IMR-90 (cell line): Measurements from ENCODE around the gene FNIP1. TPM values are rescaled to one million over a fixed set of nuclear protein-coding genes. Genes with fewer than 3 reads are reported as not detected.

Source experiments
- BHLHE40 ChIP-seq: fragments of 150-350 bp; IDR thresholded peaks from 2 replicates; pipeline ENCODE4 v1.6.1; 2016; ENCODE audit warnings: mild to moderate bottlenecking, low read depth, low read length
- FOS ChIP-seq: fragments of 150-350 bp; IDR thresholded peaks from 2 replicates; pipeline ENCODE4 v1.6.1; 2016; ENCODE audit warnings: low read depth, low read length
- MAFK ChIP-seq: IDR thresholded peaks from 2 replicates; pipeline ENCODE4 v1.6.1; 2012; ENCODE audit warnings: low read depth, low read length, improper control_type of control experiment
- MXI1 ChIP-seq: IDR thresholded peaks from 2 replicates; pipeline ENCODE4 v1.6.1; 2012; ENCODE audit warnings: low read depth, mild to moderate bottlenecking, low read length, moderate library complexity, borderline replicate concordance
- NFE2L2 ChIP-seq: fragments of 150-350 bp; IDR thresholded peaks from 2 replicates; pipeline ENCODE4 v1.6.1; 2016; ENCODE audit warnings: low read depth, mild to moderate bottlenecking, low read length
- RCOR1 ChIP-seq: IDR thresholded peaks from 2 replicates; pipeline ENCODE4 v1.6.1; 2012; ENCODE audit warnings: mild to moderate bottlenecking, low read length, improper control_type of control experiment; ENCODE audit not compliant: insufficient replicate concordance
- RFX5 ChIP-seq: IDR thresholded peaks from 2 replicates; pipeline ENCODE4 v1.8.0; 2012; ENCODE audit warnings: low read depth, mild to moderate bottlenecking, low read length, moderate library complexity
- polyA plus RNA-seq, 3 experiments: library from polyadenylated mRNA; depleted of rRNA; stranded (reverse); fragments of >200 nt; gene quantifications; 2 replicates each; pipeline ENCODE4 v1.2.3, GENCODE V29; 2012; ENCODE audit warnings: low replicate concordance in 1 of 3
- total RNA-seq: library from RNA; depleted of rRNA; stranded (reverse); fragments of >200 nt; gene quantifications from 2 replicates; pipeline ENCODE4 v1.2.3, GENCODE V29; 2012

The FNIP1 gene
- total and polyA plus RNA-seq, 2 of the 4 experiments (the other 2 are of a cell fraction) = 5.6 to 34.1 TPM

DNA sequence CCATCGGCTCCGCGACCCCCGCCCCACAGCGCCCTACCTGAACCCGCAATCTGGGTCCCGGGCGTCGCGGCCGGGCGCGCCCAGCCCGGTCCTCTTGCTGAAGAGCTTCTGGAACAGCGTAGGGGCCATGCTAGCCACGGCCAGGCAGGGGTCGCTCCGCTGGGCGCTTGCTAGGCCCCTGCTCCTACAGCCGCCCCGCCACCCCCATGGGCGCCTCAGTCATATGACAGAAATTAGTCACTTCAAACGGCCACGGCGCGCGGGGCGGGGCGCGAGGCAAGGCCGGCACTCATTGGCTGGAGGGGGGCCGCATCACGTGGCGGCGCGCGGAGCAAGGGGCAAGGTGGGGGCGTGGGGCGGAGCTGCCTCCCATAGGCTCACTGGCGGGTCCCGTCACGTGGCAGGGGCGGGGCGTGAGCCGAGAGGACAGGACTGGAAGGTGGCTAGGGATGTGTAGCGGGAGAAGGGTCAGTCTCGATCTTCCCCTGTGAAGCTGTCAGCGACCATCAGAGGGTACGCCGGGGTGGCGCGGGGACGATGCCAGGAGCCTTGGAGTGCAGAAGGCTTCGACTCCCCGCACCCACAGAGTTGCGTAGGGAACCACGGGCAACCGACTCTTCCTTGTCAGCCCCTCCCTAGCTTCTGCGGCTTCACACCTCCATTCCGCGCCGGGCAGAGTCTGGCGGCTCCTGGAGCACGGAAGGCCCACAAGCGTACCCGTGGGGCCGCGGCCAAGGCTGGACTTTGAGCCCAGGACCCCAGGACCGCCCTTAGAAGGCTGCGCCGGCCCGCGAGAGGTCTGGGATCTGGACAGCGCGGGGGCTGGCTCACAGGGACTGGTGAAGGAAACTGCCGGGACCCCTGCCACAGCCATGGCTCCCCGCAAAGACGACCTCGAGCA lies at the start of gene FNIP1 (continued):
- TF ChIP-seq MXI1 (0 out of 2 replicates have a peak, but pooled peaks have one; percentile 20), BHLHE40 (peak; percentile 89), RFX5 (0 out of 2 replicates have a peak, but pooled peaks have one; percentile 19), NFE2L2 (no peak), RCOR1 (no peak), MAFK (no peak), FOS (peak; percentile 66; the same call in 1 of the 2 replicates)
